GM18507 (cell line): Measurements from ENCODE around the gene HERPUD2.

Source experiments
- DNase-seq: peaks from one replicate; pipeline ENCODE4 v3.0.0; 2011; ENCODE audit warnings: low read depth; ENCODE audit not compliant: insufficient read length; ENCODE audit errors: extremely low spot score
- FAIRE-seq: peaks from 2 replicates; lab custom pipeline; 2011; peaks lifted over from hg19 to GRCh38; lab: Jason Lieb, UNC

HERPUD2 gene

GRCh38 chr7:35694784-35695472 lies at the start of gene HERPUD2:
Gene HERPUD2 (minus strand): TSS chr7:35695135. CDS start chr7:35694330, 805 bp downstream.
- FAIRE-seq (peak; percentile 79), DNase-seq (peak; percentile 83)

GRCh38 chr7:35738889-35739288 lies 44.0 kb upstream of the HERPUD2 start:
- FAIRE-seq: no peak
- no peak for DNase-seq

GRCh38 chr7:35736725-35737124 lies 41.8 kb upstream of the HERPUD2 start:
- FAIRE-seq (no peak), DNase-seq (no peak)

- FAIRE-seq (no peak), DNase-seq (no peak)
Measured at GRCh38 chr7:35735396-35735795, 40.5 kb upstream of the HERPUD2 start.

- no peak for DNase-seq
- no peak for FAIRE-seq
Measured at GRCh38 chr7:35734001-35734483, 39.1 kb upstream of the HERPUD2 start.

GRCh38 chr7:35731349-35731748 lies 36.4 kb upstream of the HERPUD2 start:
- FAIRE-seq (no peak), DNase-seq (no peak)

GRCh38 chr7:35729061-35729783 lies 34.3 kb upstream of the HERPUD2 start:
- FAIRE-seq: no peak
- DNase-seq: peak; percentile 29

GRCh38 chr7:35728412-35729060 lies 33.6 kb upstream of the HERPUD2 start:
- FAIRE-seq (no peak), DNase-seq (no peak)

- DNase-seq: no peak
- peak; percentile 81 for FAIRE-seq
Measured at GRCh38 chr7:35727571-35727970, 32.6 kb upstream of the HERPUD2 start.

GRCh38 chr7:35726654-35727053 lies 31.7 kb upstream of the HERPUD2 start:
- no peak for DNase-seq
- no peak for FAIRE-seq

GRCh38 chr7:35725280-35725680 lies 30.3 kb upstream of the HERPUD2 start:
- peak; percentile 50 for DNase-seq
- FAIRE-seq: peak; percentile 99

- no peak for FAIRE-seq
- DNase-seq: no peak
Measured at GRCh38 chr7:35723011-35723410, 28.1 kb upstream of the HERPUD2 start.

- peak; percentile 44 for FAIRE-seq
Measured at GRCh38 chr7:35722054-35722849, 27.3 kb upstream of the HERPUD2 start.

GRCh38 chr7:35721288-35721687 lies 26.4 kb upstream of the HERPUD2 start:
- no peak for FAIRE-seq
- DNase-seq: no peak

More at GRCh38 chr7:35722054-35722849, 27.3 kb upstream of the HERPUD2 start:
- DNase-seq: no peak

- no peak for FAIRE-seq
Measured at GRCh38 chr7:35720849-35721248, 25.9 kb upstream of the HERPUD2 start.

GRCh38 chr7:35720032-35720431 lies 25.1 kb upstream of the HERPUD2 start:
- no peak for FAIRE-seq

More at GRCh38 chr7:35720849-35721248, 25.9 kb upstream of the HERPUD2 start:
- DNase-seq: no peak

GRCh38 chr7:35718047-35718446 lies 23.1 kb upstream of the HERPUD2 start:
- FAIRE-seq: no peak
- DNase-seq: no peak

More at GRCh38 chr7:35720032-35720431, 25.1 kb upstream of the HERPUD2 start:
- no peak for DNase-seq

- no peak for FAIRE-seq
- DNase-seq: no peak
Measured at GRCh38 chr7:35717516-35717915, 22.6 kb upstream of the HERPUD2 start.

GRCh38 chr7:35717013-35717412 lies 22.1 kb upstream of the HERPUD2 start:
- DNase-seq: no peak
- peak; percentile 12 for FAIRE-seq
